PC-3 (cell line): ENCODE data around the gene OSBPL2. TPM values are rescaled to one million over a fixed set of nuclear protein-coding genes. Genes with fewer than 3 reads are reported as not detected.

Source experiments
- ATAC-seq: fragments of 200-7000 bp; cut with Tn5 transposase; 2 replicates; pipeline ENCODE4 v1.9.1; 2020; ENCODE audit warnings: mild to moderate bottlenecking, moderate library complexity
- BruUV-seq: library from RNA; stranded (reverse); fragments of 400-500 nt; replicated peaks from 2 replicates; lab custom pipeline; 2021; lab: Mats Ljungman, UMichigan
- CTCF ChIA-PET: fragments of 300-600 bp; sonication (Branson Sonifier 250); formaldehyde crosslinking; loops from one replicate; lab custom pipeline; 2022; ENCODE audit warnings: antibody characterized with exemption; lab: Charles Lee
- POLR2A ChIA-PET: fragments of 300-600 bp; sonication (Branson Sonifier 250); formaldehyde crosslinking; loops from one replicate; lab custom pipeline; 2022; ENCODE audit warnings: antibody characterized with exemption; ENCODE audit not compliant: unreplicated experiment; lab: Charles Lee
- DNase-seq: peaks from one replicate; pipeline ENCODE4 v3.0.0-alpha.2; 2015
- H2AFZ ChIP-seq: fragments of 300-600 bp; sonication (generic); 2 replicates; pipeline ENCODE4 v1.6.0; 2016; ENCODE audit warnings: antibody characterized with exemption, low read length
- H3F3A ChIP-seq: fragments of 300-600 bp; sonication (generic); one replicate; pipeline ENCODE4 v1.6.0; 2017; ENCODE audit warnings: antibody characterized with exemption, low read length, control low read depth, mild to moderate bottlenecking; ENCODE audit not compliant: unreplicated experiment
- H3K27ac ChIP-seq: fragments of 300-600 bp; sonication (generic); 2 replicates; pipeline ENCODE4 v1.5.1; 2016; ENCODE audit warnings: mild to moderate bottlenecking, low read length
- H3K27me3 ChIP-seq: fragments of 300-600 bp; sonication (generic); 2 replicates; pipeline ENCODE4 v1.6.1; 2016; ENCODE audit warnings: low read length, mixed read lengths
- H3K36me3 ChIP-seq: fragments of 300-600 bp; sonication (generic); 2 replicates; pipeline ENCODE4 v1.6.1; 2016; ENCODE audit warnings: low read depth, mixed run types, low read length, mixed read lengths
- H3K4me1 ChIP-seq: fragments of 300-600 bp; sonication (generic); 2 replicates; pipeline ENCODE4 v1.5.1; 2016; ENCODE audit warnings: low read length; ENCODE audit not compliant: insufficient read depth
- H3K4me2 ChIP-seq: fragments of 300-600 bp; sonication (generic); 2 replicates; pipeline ENCODE4 v1.6.0; 2016; ENCODE audit warnings: low read length
- H3K4me3 ChIP-seq: fragments of 300-600 bp; sonication (generic); 2 replicates; pipeline ENCODE4 v1.5.1; 2016; ENCODE audit warnings: mild to moderate bottlenecking, low read length, mixed read lengths
- H3K79me2 ChIP-seq: fragments of 300-600 bp; sonication (generic); 2 replicates; pipeline ENCODE4 v1.6.1; 2017; ENCODE audit warnings: low read length, mixed read lengths
- H3K9ac ChIP-seq: fragments of 300-600 bp; sonication (generic); 2 replicates; pipeline ENCODE4 v1.6.0; 2016; ENCODE audit warnings: mild to moderate bottlenecking, low read length
- H3K9me2 ChIP-seq: fragments of 300-600 bp; sonication (generic); replicated peaks from 2 replicates; pipeline ENCODE4 v1.6.1; 2016; ENCODE audit warnings: mixed run types, low read length, mixed read lengths
- H3K9me3 ChIP-seq: fragments of 300-600 bp; sonication (generic); 2 replicates; pipeline ENCODE4 v1.6.1; 2016; ENCODE audit warnings: low read length, mixed read lengths
- H4K20me1 ChIP-seq: fragments of 300-600 bp; sonication (generic); 2 replicates; pipeline ENCODE4 v1.6.1; 2016; ENCODE audit warnings: low read length, mixed read lengths
- EZH2 ChIP-seq: fragments of 300-600 bp; sonication (generic); IDR thresholded peaks from one replicate; pipeline ENCODE4 v1.6.1; 2017; ENCODE audit warnings: antibody characterized with exemption, mild to moderate bottlenecking, low read length; ENCODE audit not compliant: unreplicated experiment
- EZH2phosphoT487 ChIP-seq: fragments of 300-600 bp; sonication (generic); IDR thresholded peaks from 2 replicates; pipeline ENCODE4 v1.6.1; 2018; ENCODE audit warnings: mild to moderate bottlenecking, antibody characterized with exemption, low read length, borderline replicate concordance
- intact Hi-C: fragments of 100-400 bp; cut with micrococcal nuclease; formaldehyde crosslinking; loops from 2 replicates; pipeline ENCODE4 v1.9.0; 2023
- total RNA-seq: library from RNA; depleted of rRNA; stranded (reverse); fragments of >200 nt; gene quantifications from 2 replicates; pipeline ENCODE4 v1.2.3, GENCODE V29; 2014
- TF ChIP-seq, protein P1 (sequence below): fragments of 300-600 bp; sonication (generic); conservative IDR thresholded peaks from 2 replicates; pipeline ENCODE4 v1.5.1; 2017; ENCODE audit warnings: antibody characterized with exemption, low read depth, mild to moderate bottlenecking, low read length

Gene OSBPL2
- total RNA-seq, 1 experiment from 2014 or later: 39.7 TPM

DNA sequence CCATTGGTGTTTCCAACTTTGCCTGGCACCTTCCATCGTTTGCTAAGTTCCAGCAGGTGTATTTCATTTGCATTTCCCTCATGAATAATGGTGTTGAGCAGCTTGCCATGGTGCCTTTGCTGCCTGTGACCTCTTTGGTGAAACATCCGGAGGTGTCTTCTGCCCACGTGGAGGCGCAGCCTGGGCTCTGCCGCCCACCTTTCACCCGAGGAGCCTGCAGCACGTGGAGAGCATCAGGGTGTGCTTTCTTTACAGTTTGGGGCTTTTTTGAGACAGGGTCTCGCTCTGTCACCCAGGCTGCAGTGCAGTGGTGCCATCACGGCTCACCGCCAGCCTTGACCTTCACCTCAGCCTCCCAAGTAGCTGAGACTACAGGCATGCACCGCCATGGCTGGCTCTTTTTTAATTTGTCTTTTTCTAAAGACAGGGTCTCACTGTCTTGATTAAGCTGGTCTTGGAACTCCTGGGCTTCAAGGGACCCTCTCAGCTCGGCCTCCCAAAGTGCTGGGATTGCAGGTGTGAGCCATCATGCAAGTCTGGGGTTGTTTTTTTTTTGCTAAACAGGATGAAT lies 61.4 kb downstream of the OSBPL2 start:
- POLR2A ChIA-PET: interaction anchor here (0.6 kb wide), 1 partner anchor 119 kb away, joined by 3 read pairs; no protein-coding TSS in a partner anchor
- H3K79me2 ChIP-seq: peaks cover 20% of the 10 kb centered on the region
- H3K27me3 ChIP-seq: no peaks in the 10 kb centered on the region
- H4K20me1 ChIP-seq: peaks cover 15% of the 10 kb centered on the region
- no peak for TF ChIP-seq EZH2phosphoT487
- no peak for TF ChIP-seq EZH2
- TF ChIP-seq, protein P1, sequence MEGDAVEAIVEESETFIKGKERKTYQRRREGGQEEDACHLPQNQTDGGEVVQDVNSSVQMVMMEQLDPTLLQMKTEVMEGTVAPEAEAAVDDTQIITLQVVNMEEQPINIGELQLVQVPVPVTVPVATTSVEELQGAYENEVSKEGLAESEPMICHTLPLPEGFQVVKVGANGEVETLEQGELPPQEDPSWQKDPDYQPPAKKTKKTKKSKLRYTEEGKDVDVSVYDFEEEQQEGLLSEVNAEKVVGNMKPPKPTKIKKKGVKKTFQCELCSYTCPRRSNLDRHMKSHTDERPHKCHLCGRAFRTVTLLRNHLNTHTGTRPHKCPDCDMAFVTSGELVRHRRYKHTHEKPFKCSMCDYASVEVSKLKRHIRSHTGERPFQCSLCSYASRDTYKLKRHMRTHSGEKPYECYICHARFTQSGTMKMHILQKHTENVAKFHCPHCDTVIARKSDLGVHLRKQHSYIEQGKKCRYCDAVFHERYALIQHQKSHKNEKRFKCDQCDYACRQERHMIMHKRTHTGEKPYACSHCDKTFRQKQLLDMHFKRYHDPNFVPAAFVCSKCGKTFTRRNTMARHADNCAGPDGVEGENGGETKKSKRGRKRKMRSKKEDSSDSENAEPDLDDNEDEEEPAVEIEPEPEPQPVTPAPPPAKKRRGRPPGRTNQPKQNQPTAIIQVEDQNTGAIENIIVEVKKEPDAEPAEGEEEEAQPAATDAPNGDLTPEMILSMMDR: no peak
- DNase-seq (no peak), ATAC-seq (no peak)
- H3F3A ChIP-seq: no peaks in the 10 kb centered on the region
- H3K9me3 ChIP-seq: no peaks in the 10 kb centered on the region
- H3K4me1 ChIP-seq: peaks cover 2% of the 10 kb centered on the region
- no peak overlapping the region for H3K4me3 ChIP-seq
- H3K9ac ChIP-seq: no peak overlapping the region
- no peak overlapping the region for H3K4me2 ChIP-seq
- CTCF ChIA-PET: no interaction called here
- peaks cover 19% of the 10 kb centered on the region for H3K36me3 ChIP-seq
- no peaks in the 10 kb centered on the region for H3K9me2 ChIP-seq
- no TSS peak for BruUV-seq
- intact Hi-C loops: loop anchor here (5.0 kb wide), 2 partner anchors 68 to 198 kb away; partner anchors contain the start of gene LAMA5
- no peak overlapping the region for H3K27ac ChIP-seq
- H2AFZ ChIP-seq: no peak overlapping the region

DNA sequence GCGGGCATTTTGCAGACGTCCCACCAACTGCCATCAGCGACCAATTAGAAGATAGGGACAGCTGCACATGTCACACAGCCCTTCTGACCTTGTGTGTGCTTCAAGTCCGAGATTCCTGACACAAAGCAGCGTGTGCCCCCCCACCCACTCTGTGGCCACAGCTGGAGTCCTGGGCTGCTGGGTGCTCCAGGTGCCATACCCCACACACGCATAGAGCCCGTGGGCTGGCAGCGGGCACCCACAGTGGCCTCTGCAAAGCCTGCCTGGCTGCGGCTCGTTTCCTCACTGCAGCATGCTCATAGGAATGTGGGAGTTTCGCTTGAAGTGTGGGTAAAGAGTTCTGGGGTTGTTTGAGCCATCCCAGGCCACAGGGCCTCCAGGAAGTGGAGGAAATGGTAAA lies 62.0 kb downstream of the OSBPL2 start:
- no peak overlapping the region for H3K4me2 ChIP-seq
- peaks cover 2% of the 10 kb centered on the region for H3F3A ChIP-seq
- H3K4me1 ChIP-seq: peaks cover 7% of the 10 kb centered on the region
- intact Hi-C loops: loop anchor here (5.0 kb wide), 2 partner anchors 67 to 197 kb away; partner anchors contain the start of gene LAMA5
- H3K27ac ChIP-seq: no peak overlapping the region
- TF ChIP-seq, protein P1: no peak
- TF ChIP-seq EZH2 (no peak), EZH2phosphoT487 (no peak)
- BruUV-seq: no TSS peak
- no peaks in the 10 kb centered on the region for H3K27me3 ChIP-seq
- no peaks in the 10 kb centered on the region for H3K9me2 ChIP-seq
- ATAC-seq (no peak), DNase-seq (no peak)
- ChIA-PET CTCF (no interaction called here), POLR2A (interaction anchor here (0.6 kb wide), 1 partner anchor 118 kb away, joined by 3 read pairs; no protein-coding TSS in a partner anchor)
- H3K9ac ChIP-seq: no peak overlapping the region
- H4K20me1 ChIP-seq: peaks cover 20% of the 10 kb centered on the region
- no peak overlapping the region for H2AFZ ChIP-seq
- no peaks in the 10 kb centered on the region for H3K9me3 ChIP-seq
- H3K79me2 ChIP-seq: peaks cover 26% of the 10 kb centered on the region
- H3K4me3 ChIP-seq: no peak overlapping the region
- H3K36me3 ChIP-seq: peaks cover 22% of the 10 kb centered on the region

DNA sequence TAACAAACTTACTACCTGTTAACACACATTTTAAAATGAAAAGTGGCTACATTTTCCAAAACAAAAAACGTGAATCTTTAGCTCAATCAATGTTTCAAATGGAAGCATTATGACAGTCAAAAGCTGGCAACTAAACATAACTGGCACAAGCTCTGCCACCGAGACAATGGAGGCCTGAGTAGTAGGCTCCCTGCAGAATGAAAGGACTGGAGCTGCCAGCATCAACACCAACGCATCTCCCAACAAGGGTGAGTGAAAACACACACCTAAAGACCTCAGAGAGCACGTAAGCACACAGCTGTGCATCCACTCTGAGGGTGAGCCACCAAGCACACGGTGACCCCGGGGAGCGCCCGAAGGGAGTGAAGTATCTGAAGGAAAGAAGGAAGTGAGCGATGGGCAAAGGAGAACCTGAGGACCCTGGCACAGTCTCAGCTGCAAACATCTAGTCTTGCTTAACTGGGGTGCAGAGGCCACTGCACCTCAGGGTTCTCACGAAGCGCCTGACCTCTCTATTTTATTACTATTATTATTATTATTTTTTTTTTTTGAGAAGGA lies 62.9 kb downstream of the OSBPL2 start:
- no peak for DNase-seq
- H3K27me3 ChIP-seq: no peaks in the 10 kb centered on the region
- POLR2A ChIA-PET: no interaction called here
- H3K9ac ChIP-seq: no peak overlapping the region
- CTCF ChIA-PET: no interaction called here
- no peak overlapping the region for H3K4me2 ChIP-seq
- peaks cover 29% of the 10 kb centered on the region for H4K20me1 ChIP-seq
- no peaks in the 10 kb centered on the region for H3K9me2 ChIP-seq
- TF ChIP-seq, protein P1: no peak
- TF ChIP-seq EZH2: no peak
- TF ChIP-seq EZH2phosphoT487: no peak
- peaks cover 16% of the 10 kb centered on the region for H3K4me1 ChIP-seq
- peaks cover 8% of the 10 kb centered on the region for H3F3A ChIP-seq
- peaks cover 26% of the 10 kb centered on the region for H3K36me3 ChIP-seq
- no peak for ATAC-seq
- no peak overlapping the region for H3K4me3 ChIP-seq
- no peak overlapping the region for H3K27ac ChIP-seq
- no peak overlapping the region for H2AFZ ChIP-seq
- intact Hi-C loops: loop anchor here (5.0 kb wide), 2 partner anchors 66 to 196 kb away; partner anchors contain the start of gene LAMA5
- no peaks in the 10 kb centered on the region for H3K9me3 ChIP-seq
- no TSS peak for BruUV-seq
- peaks cover 34% of the 10 kb centered on the region for H3K79me2 ChIP-seq
